Keratinocyte (primary cell): Measurements from ENCODE around the gene ENTPD2. TPM values are rescaled to one million over a fixed set of nuclear protein-coding genes. Genes with fewer than 3 reads are reported as not detected.

Source experiments
- DNase-seq: peaks from one replicate; pipeline ENCODE4 v3.0.0-alpha.2; 2011; ENCODE audit warnings: low read depth, missing footprints, low spot score
- FAIRE-seq: peaks from 2 replicates; lab custom pipeline; 2011; peaks lifted over from hg19 to GRCh38; lab: Jason Lieb, UNC
- H2AFZ ChIP-seq: 2 replicates; pipeline ENCODE4 v1.6.0; 2012; ENCODE audit warnings: low read length, control low read depth, inconsistent platforms; ENCODE audit not compliant: control insufficient read depth
- H3K27ac ChIP-seq: 2 replicates; pipeline ENCODE4 v1.5.1; 2011; ENCODE audit warnings: low read length; ENCODE audit not compliant: control insufficient read depth, insufficient read depth
- H3K27me3 ChIP-seq: 3 replicates; pipeline ENCODE4 v1.6.0; 2011; ENCODE audit warnings: low read length; ENCODE audit not compliant: control insufficient read depth, insufficient read depth; ENCODE audit errors: extremely low read depth
- H3K36me3 ChIP-seq, 2 experiments: 2 replicates in 1 of 2; 3 replicates in 1 of 2; pipeline ENCODE4 v1.5.1; 2011; ENCODE audit warnings: low read length in 2 of 2, mild to moderate bottlenecking in 1 of 2; ENCODE audit not compliant: control insufficient read depth in 2 of 2, insufficient read depth in 2 of 2; ENCODE audit errors: extremely low read depth in 1 of 2
- H3K4me1 ChIP-seq: 3 replicates; pipeline ENCODE4 v1.5.1; 2011; ENCODE audit warnings: low read length; ENCODE audit not compliant: control insufficient read depth, insufficient read depth; ENCODE audit errors: extremely low read depth
- H3K4me2 ChIP-seq: 3 replicates; pipeline ENCODE4 v1.6.0; 2011; ENCODE audit warnings: low read depth, low read length; ENCODE audit not compliant: control insufficient read depth, insufficient read depth; ENCODE audit errors: extremely low read depth
- H3K4me3 ChIP-seq, 3 experiments: fragments of 200-600 bp in 1 of 3; sonication (generic) in 1 of 3; 2 replicates in 2 of 3; 3 replicates in 1 of 3; pipeline ENCODE4 v1.5.1; 2011 to 2016; ENCODE audit warnings: low read length in 3 of 3, mild to moderate bottlenecking in 3 of 3, control low read depth in 2 of 3, inconsistent platforms in 1 of 3, low read depth in 1 of 3, mixed read lengths in 1 of 3, mixed run types in 1 of 3, moderate library complexity in 1 of 3; ENCODE audit not compliant: control insufficient read depth in 2 of 3, insufficient read depth in 2 of 3; ENCODE audit errors: extremely low read depth in 1 of 3
- H3K79me2 ChIP-seq: 2 replicates; pipeline ENCODE4 v1.6.0; 2012; ENCODE audit warnings: low read length; ENCODE audit not compliant: control insufficient read depth, insufficient read depth
- H3K9ac ChIP-seq: 3 replicates; pipeline ENCODE4 v1.6.0; 2011; ENCODE audit warnings: low read length; ENCODE audit not compliant: control insufficient read depth, insufficient read depth; ENCODE audit errors: extremely low read depth
- H3K9me1 ChIP-seq: 3 replicates; pipeline ENCODE4 v1.6.0; 2011; ENCODE audit warnings: low read length; ENCODE audit not compliant: control insufficient read depth, insufficient read depth; ENCODE audit errors: extremely low read depth
- H3K9me3 ChIP-seq: 2 replicates; pipeline ENCODE4 v1.5.1; 2012; ENCODE audit warnings: low read depth, low read length; ENCODE audit not compliant: control insufficient read depth
- H4K20me1 ChIP-seq: 3 replicates; pipeline ENCODE4 v1.6.0; 2011; ENCODE audit warnings: low read length; ENCODE audit not compliant: control insufficient read depth, insufficient read depth; ENCODE audit errors: extremely low read depth
- CTCF ChIP-seq, 3 experiments: IDR thresholded peaks in 1 of 3; conservative IDR thresholded peaks in 1 of 3; optimal IDR thresholded peaks in 1 of 3; 2 replicates in 2 of 3; 3 replicates in 1 of 3; pipeline versions ENCODE3 to v1.5.1; 2011; ENCODE audit warnings: low read length in 3 of 3, mild to moderate bottlenecking in 3 of 3, moderate library complexity in 2 of 3, control low read depth in 1 of 3, inconsistent platforms in 1 of 3; ENCODE audit not compliant: insufficient read depth in 2 of 3; ENCODE audit errors: extremely low read depth in 1 of 3
- EZH2 ChIP-seq: IDR thresholded peaks from one replicate; pipeline ENCODE4 v1.6.1; 2012; ENCODE audit warnings: inconsistent platforms, mild to moderate bottlenecking, low read length, moderate library complexity
- dilution Hi-C: fragments of 300-500 bp; cut with MboI; formaldehyde crosslinking; loops from one replicate; pipeline ENCODE4 v1.7.0; 2020; ENCODE audit warnings: low sequenced_read_pairs; ENCODE audit not compliant: extremely low pct_ligation_motif_present
- polyA plus RNA-seq, 5 experiments: library from polyadenylated mRNA; depleted of rRNA in 3 of 5; stranded (reverse) in 3 of 5; stranded (forward) in 1 of 5; unstranded in 1 of 5; fragments of >200 nt; gene quantifications; 1 replicate in 1 of 5; 2 replicates in 3 of 5; 3 replicates in 1 of 5; pipeline versions ENCODE4 v1.2.1 to v1.2.3, GENCODE V29; 2011 to 2012; ENCODE audit warnings: missing spikeins in 2 of 5, low read depth in 1 of 5, low replicate concordance in 1 of 5
- small RNA-seq, 3 experiments: library from RNA; depleted of rRNA; stranded (forward); fragments of <200 nt; gene quantifications; one replicate each; pipeline ENCODE3, GENCODE V24; 2012; ENCODE audit warnings: low read depth in 3 of 3, low replicate concordance in 1 of 3; ENCODE audit not compliant: insufficient read length in 3 of 3

ENTPD2 gene
- polyA plus RNA-seq, 1 donor (not counting 4 experiments of a cell fraction or from before 2014, with no cell fraction given) = 0.52 TPM

DNA sequence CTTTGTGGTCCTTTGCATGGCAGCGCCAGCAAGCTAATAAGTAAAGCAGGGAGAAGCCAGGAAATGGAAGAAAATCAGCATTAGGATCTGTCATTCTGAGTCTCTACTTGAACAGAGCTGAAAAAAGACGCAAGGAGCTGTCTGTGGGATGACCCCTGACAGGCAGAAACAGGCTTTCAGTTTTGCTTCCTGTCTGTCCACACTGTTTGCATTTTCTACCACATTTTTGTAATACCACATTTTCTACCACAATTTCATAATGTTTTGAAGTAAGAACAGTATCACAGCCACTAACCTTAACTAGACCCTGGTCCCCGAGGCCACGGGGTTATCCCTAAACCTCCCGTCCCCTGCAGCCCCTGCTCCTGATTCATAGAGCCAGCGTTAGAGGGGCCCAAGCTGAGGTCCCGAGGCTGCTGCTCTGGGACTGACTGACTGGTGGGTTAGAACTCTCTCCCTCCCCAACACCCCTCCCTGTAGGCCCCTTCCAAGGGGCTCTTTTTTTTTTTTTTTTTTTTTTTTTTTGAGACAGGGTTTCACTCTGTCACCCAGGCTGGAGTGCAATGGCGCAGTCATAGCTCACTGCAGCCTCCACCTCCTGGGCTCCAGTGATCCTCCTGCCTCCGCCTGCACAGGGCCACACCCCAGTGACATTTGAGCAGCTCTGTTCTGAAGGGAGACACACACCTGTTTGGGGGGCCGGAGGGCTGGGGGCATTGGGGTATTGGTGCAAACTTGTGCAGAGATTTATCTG is 53.5 kb downstream of the ENTPD2 start:
- Histone ChIP-seq H3K36me3 (no peaks in the 10 kb centered on the region), H3K27ac (no peak overlapping the region), H2AFZ (no peak overlapping the region), H3K9ac (no peak overlapping the region), H3K4me1 (peaks cover 25% of the 10 kb centered on the region), H3K4me2 (peak overlapping the region; percentile 48), H4K20me1 (no peaks in the 10 kb centered on the region), H3K9me3 (no peaks in the 10 kb centered on the region), H3K4me3 (no peak overlapping the region), H3K27me3 (no peaks in the 10 kb centered on the region), H3K79me2 (no peaks in the 10 kb centered on the region), H3K9me1 (no peaks in the 10 kb centered on the region)
- TF ChIP-seq EZH2 (no peak), CTCF (optimal IDR thresholded peaks at IDR 0.05 in 1 of 3, IDR thresholded peaks at IDR 0.05 in 1 of 3, conservative IDR thresholded peaks at IDR 0.05 in 1 of 3; ENCODE audit: extremely low read depth in 1 of 3, insufficient read depth in 2 of 3, low read length in 3 of 3) (no peak)
- dilution Hi-C loops = no loop called here
- DNase-seq (no peak), FAIRE-seq (no peak)

Small RNA genes within 50 kb of the gene (small RNA-seq; reads per million reads assigned to genes)
- gene RF00153 = 0 reads per million in 3 experiments

Other genes with a start within 250 kb of the ENTPD2 start
- 46.3 to 51.1 TPM (median 51.0 TPM) in 3 replicates for gene RABL6, start 246.1 kb downstream of the ENTPD2 start, polyA plus RNA-seq
- gene AJM1, start 211.6 kb downstream of the ENTPD2 start, polyA plus RNA-seq = 0.10 to 0.21 TPM (median 0.12 TPM) in 3 replicates
- 68.8 to 113 TPM (median 97.9 TPM) in 3 replicates for gene PHPT1, start 204.7 kb downstream of the ENTPD2 start, polyA plus RNA-seq
- 0.49 to 0.82 TPM (median 0.62 TPM) in 3 replicates for gene MAMDC4, start 201.7 kb downstream of the ENTPD2 start, polyA plus RNA-seq
- gene EDF1, start 187.8 kb downstream of the ENTPD2 start, polyA plus RNA-seq = 329 to 354 TPM (median 343 TPM) in 3 replicates
- 9.9 to 12.9 TPM (median 10.6 TPM) in 3 replicates for gene TRAF2, start 167.5 kb downstream of the ENTPD2 start, polyA plus RNA-seq
- 23.0 to 47.2 TPM (median 34.5 TPM) in 3 replicates for gene FBXW5, start 109.3 kb downstream of the ENTPD2 start, polyA plus RNA-seq
- 0.24 to 0.72 TPM (median 0.32 TPM) in 3 replicates for gene C8G, start 108.8 kb downstream of the ENTPD2 start, polyA plus RNA-seq
- gene LCN12, start 101.8 kb downstream of the ENTPD2 start, polyA plus RNA-seq = 0.22 TPM in 1 of 3 replicates, not detected in the others
- not detected in 3 replicates for gene PTGDS, start 76.6 kb downstream of the ENTPD2 start, polyA plus RNA-seq
- gene LCNL1, start 71.1 kb downstream of the ENTPD2 start, polyA plus RNA-seq = not detected in 3 replicates
- 11.2 to 14.6 TPM (median 13.6 TPM) in 3 replicates for gene PAXX, start 61.6 kb downstream of the ENTPD2 start, polyA plus RNA-seq
- 5.5 to 36.0 TPM (median 9.4 TPM) in 3 replicates for gene CLIC3, start 57.5 kb downstream of the ENTPD2 start, polyA plus RNA-seq
- 1.3 to 4.2 TPM (median 1.4 TPM) in 3 replicates for gene ABCA2, start 25.8 kb downstream of the ENTPD2 start, polyA plus RNA-seq
- gene FUT7, start 22.0 kb downstream of the ENTPD2 start, polyA plus RNA-seq = not detected in 3 replicates
- 9.8 to 23.8 TPM (median 10.6 TPM) in 3 replicates for gene NPDC1, start 7.9 kb downstream of the ENTPD2 start, polyA plus RNA-seq
- 0.90 to 1.6 TPM (median 1.2 TPM) in 3 replicates for gene SAPCD2, start 16.5 kb upstream of the ENTPD2 start, polyA plus RNA-seq
- 2.7 to 4.3 TPM (median 4.3 TPM) in 3 replicates for gene UAP1L1, start 23.5 kb upstream of the ENTPD2 start, polyA plus RNA-seq
- gene MAN1B1, start 32.9 kb upstream of the ENTPD2 start, polyA plus RNA-seq = 31.4 to 48.2 TPM (median 34.3 TPM) in 3 replicates
- 29.7 to 93.1 TPM (median 35.3 TPM) in 3 replicates for gene DPP7, start 60.7 kb upstream of the ENTPD2 start, polyA plus RNA-seq
- gene GRIN1, start 85.1 kb upstream of the ENTPD2 start, polyA plus RNA-seq = 0.03 to 0.26 TPM (median 0.03 TPM) in 3 replicates
- gene LRRC26, start 116.0 kb upstream of the ENTPD2 start, polyA plus RNA-seq = not detected in 3 replicates
- not detected in 3 replicates for gene TMEM210, start 118.0 kb upstream of the ENTPD2 start, polyA plus RNA-seq
- 11.9 to 24.0 TPM (median 13.8 TPM) in 3 replicates for gene ANAPC2, start 134.5 kb upstream of the ENTPD2 start, polyA plus RNA-seq
- gene SSNA1, start 134.6 kb upstream of the ENTPD2 start, polyA plus RNA-seq = 45.3 to 63.2 TPM (median 56.7 TPM) in 3 replicates
- gene TPRN, start 146.7 kb upstream of the ENTPD2 start, polyA plus RNA-seq = 1.1 to 2.2 TPM (median 1.6 TPM) in 3 replicates
- 22.3 to 36.7 TPM (median 29.2 TPM) in 3 replicates for gene TMEM203, start 151.6 kb upstream of the ENTPD2 start, polyA plus RNA-seq
- gene NDOR1, start 151.6 kb upstream of the ENTPD2 start, polyA plus RNA-seq = 3.9 to 6.0 TPM (median 5.5 TPM) in 3 replicates
- 0.15 to 0.19 TPM in 2 of 3 replicates, not detected in the other for gene RNF208, start 168.2 kb upstream of the ENTPD2 start, polyA plus RNA-seq
- 0.80 to 1.8 TPM (median 1.2 TPM) in 3 replicates for gene CYSRT1, start 171.1 kb upstream of the ENTPD2 start, polyA plus RNA-seq
- gene RNF224, start 173.4 kb upstream of the ENTPD2 start, polyA plus RNA-seq = not detected in 3 replicates
- 0.03 TPM in 1 of 3 replicates, not detected in the others for gene SLC34A3, start 176.8 kb upstream of the ENTPD2 start, polyA plus RNA-seq
- 390 to 693 TPM (median 440 TPM) in 3 replicates for gene TUBB4B, start 187.2 kb upstream of the ENTPD2 start, polyA plus RNA-seq
- not detected in 3 replicates for gene STPG3, start 197.2 kb upstream of the ENTPD2 start, polyA plus RNA-seq
- gene NELFB, start 201.3 kb upstream of the ENTPD2 start, polyA plus RNA-seq = 25.1 to 40.2 TPM (median 35.0 TPM) in 3 replicates
- 5.8 to 9.8 TPM (median 7.8 TPM) in 3 replicates for gene TOR4A, start 223.7 kb upstream of the ENTPD2 start, polyA plus RNA-seq
- 0.43 to 2.4 TPM (median 2.2 TPM) in 3 replicates for gene NRARP, start 248.2 kb upstream of the ENTPD2 start, polyA plus RNA-seq